ENCODE data around the gene SLC43A3. TPM values are rescaled to one million over a fixed set of nuclear protein-coding genes. Genes with fewer than 3 reads are reported as not detected.

SLC43A3 gene
- total RNA-seq, 1 experiment from 2014 or later: 21.4 TPM

DNA sequence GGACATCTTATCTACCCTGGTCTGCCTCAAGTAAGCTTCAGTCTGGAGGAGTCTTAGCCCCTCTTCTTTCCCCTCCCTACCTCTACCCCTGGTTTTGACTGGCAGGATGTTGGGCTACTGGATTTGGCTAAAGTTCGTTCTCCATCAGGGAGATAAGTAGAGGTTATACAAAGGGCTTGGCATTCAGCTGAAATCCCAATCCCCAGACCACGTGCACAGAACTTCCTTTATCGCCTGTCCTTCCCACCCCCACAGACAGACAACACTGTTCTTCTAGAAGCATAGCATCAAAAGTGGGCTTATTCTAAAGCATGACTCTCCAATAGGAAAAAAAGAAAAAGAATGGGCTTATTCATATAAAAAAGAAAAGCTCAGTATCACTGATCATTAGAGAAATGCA, 53.8 kb downstream of the SLC43A3 start:
- no peak overlapping the region for H4K8ac ChIP-seq (replicated peaks; ENCODE audit: insufficient read length, low read depth, low read length)
- H4K91ac ChIP-seq (ENCODE audit: insufficient read length, low read depth, low read length): no peak overlapping the region
- no peak overlapping the region for H2BK15ac ChIP-seq (ENCODE audit: low read depth, low read length)
- H3K9ac ChIP-seq (ENCODE audit: extremely low read depth, insufficient read length, low read length): no peak overlapping the region
- H2BK12ac ChIP-seq (ENCODE audit: insufficient read length, low read depth, low read length): no peak overlapping the region
- no peak overlapping the region for H2AK5ac ChIP-seq (ENCODE audit: insufficient read length, low read length)
- no peak for DNase-seq
- Mint-ChIP-seq H3K36me3 (ENCODE audit: insufficient read depth in 1 of 3, low read depth in 3 of 3) (no peaks in the 10 kb centered on the region), H3K4me1 (peaks cover 0 to 12% of the 10 kb centered on the region in 2 experiments; a peak in 2 of 4 replicates), H3K27me3 (ENCODE audit: low read depth) (peaks cover 30% of the 10 kb centered on the region), H3K9me3 (no peaks in the 10 kb centered on the region), H3K27ac (no peak overlapping the region), H3K4me3 (no peak overlapping the region)
- no peaks in the 10 kb centered on the region; the same call in 1 of the 2 replicates for H3K4me1 ChIP-seq (ENCODE audit: insufficient read depth, low read length)
- H3K23ac ChIP-seq (ENCODE audit: insufficient read length, low read depth, low read length): no peak overlapping the region
- H3K23me2 ChIP-seq (ENCODE audit: insufficient read length, low read depth, low read length, poor library complexity, severe bottlenecking): no peaks in the 10 kb centered on the region
- no peak overlapping the region for H4K5ac ChIP-seq (ENCODE audit: insufficient read length, low read depth, low read length)
- no peak overlapping the region for H3K14ac ChIP-seq (ENCODE audit: insufficient read depth, low read length)
- H2BK20ac ChIP-seq (ENCODE audit: low read depth, low read length, poor library complexity, severe bottlenecking): no peak overlapping the region
- no peaks in the 10 kb centered on the region for H3K9me3 ChIP-seq (ENCODE audit: control insufficient read depth, low read depth, low read length)
- H3K79me1 ChIP-seq (ENCODE audit: insufficient read depth, low read depth, low read length, poor library complexity, severe bottlenecking): no peaks in the 10 kb centered on the region
- H3K27ac ChIP-seq (ENCODE audit: insufficient read length, low read depth, low read length): no peak overlapping the region
- H3K56ac ChIP-seq (ENCODE audit: insufficient read length, low read depth, low read length): no peak overlapping the region
- no peak overlapping the region for H2AFZ ChIP-seq (ENCODE audit: low read length)
- no peak overlapping the region for H3K4ac ChIP-seq (ENCODE audit: low read depth, low read length)
- no peaks in the 10 kb centered on the region for H4K20me1 ChIP-seq (ENCODE audit: control insufficient read depth, insufficient read depth, insufficient read length)
- no peak overlapping the region for H2BK5ac ChIP-seq (ENCODE audit: insufficient read length, low read length)
- no CpG with 5 or more reads among the region's 3 CpGs for WGBS (ENCODE audit: extremely low coverage, insufficient read length, low lambda C conversion rate)
- no peaks in the 10 kb centered on the region for H3K79me2 ChIP-seq (ENCODE audit: insufficient read depth, low read length)
- H3T11ph ChIP-seq (ENCODE audit: low read length): no peak overlapping the region
- no peak overlapping the region for H3K4me2 ChIP-seq (ENCODE audit: insufficient read depth, insufficient read length, low read length)
- H2BK120ac ChIP-seq (ENCODE audit: low read depth, low read length, poor library complexity, severe bottlenecking): no peak overlapping the region
- TF ChIP-seq, protein P1, sequence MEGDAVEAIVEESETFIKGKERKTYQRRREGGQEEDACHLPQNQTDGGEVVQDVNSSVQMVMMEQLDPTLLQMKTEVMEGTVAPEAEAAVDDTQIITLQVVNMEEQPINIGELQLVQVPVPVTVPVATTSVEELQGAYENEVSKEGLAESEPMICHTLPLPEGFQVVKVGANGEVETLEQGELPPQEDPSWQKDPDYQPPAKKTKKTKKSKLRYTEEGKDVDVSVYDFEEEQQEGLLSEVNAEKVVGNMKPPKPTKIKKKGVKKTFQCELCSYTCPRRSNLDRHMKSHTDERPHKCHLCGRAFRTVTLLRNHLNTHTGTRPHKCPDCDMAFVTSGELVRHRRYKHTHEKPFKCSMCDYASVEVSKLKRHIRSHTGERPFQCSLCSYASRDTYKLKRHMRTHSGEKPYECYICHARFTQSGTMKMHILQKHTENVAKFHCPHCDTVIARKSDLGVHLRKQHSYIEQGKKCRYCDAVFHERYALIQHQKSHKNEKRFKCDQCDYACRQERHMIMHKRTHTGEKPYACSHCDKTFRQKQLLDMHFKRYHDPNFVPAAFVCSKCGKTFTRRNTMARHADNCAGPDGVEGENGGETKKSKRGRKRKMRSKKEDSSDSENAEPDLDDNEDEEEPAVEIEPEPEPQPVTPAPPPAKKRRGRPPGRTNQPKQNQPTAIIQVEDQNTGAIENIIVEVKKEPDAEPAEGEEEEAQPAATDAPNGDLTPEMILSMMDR (conservative IDR thresholded peaks at IDR 0.05): no peak
- H3K18ac ChIP-seq (ENCODE audit: insufficient read length, low read depth, low read length): no peak overlapping the region
- no peaks in the 10 kb centered on the region; the same call in 1 of the 2 replicates for H3K27me3 ChIP-seq (ENCODE audit: insufficient read depth, low read length)

Measured in H9 (cell line).